MCF 10A (cell line): ENCODE data around the gene GSG1. TPM values are rescaled to one million over a fixed set of nuclear protein-coding genes. Genes with fewer than 3 reads are reported as not detected.

ENCODE experiments used
- BruUV-seq: library from RNA; stranded (reverse); fragments of 400-500 nt; replicated peaks from 2 replicates; lab custom pipeline; 2021; lab: Mats Ljungman, UMichigan
- CTCF ChIA-PET: fragments of 300-600 bp; sonication (Branson Sonifier 250); formaldehyde crosslinking; extraction: SDS; loops from one replicate; lab custom pipeline; 2021; ENCODE audit warnings: antibody characterized with exemption, inconsistent platforms; lab: Yijun Ruan, JAX
- POLR2A ChIA-PET: fragments of 300-600, 350-650 bp; sonication (Branson Sonifier 250); formaldehyde crosslinking; extraction: SDS; loops from one replicate; lab custom pipeline; 2020; ENCODE audit warnings: antibody characterized with exemption, inconsistent platforms; lab: Yijun Ruan, JAX
- DNase-seq: peaks from one replicate; pipeline ENCODE4 v3.0.0-alpha.2; 2018; ENCODE audit not compliant: unreplicated experiment
- H3K27ac Mint-ChIP-seq: one replicate; pipeline ENCODE4 v1.8.0; 2022; ENCODE audit warnings: mild to moderate bottlenecking, low read depth, mixed read lengths; ENCODE audit not compliant: unreplicated experiment
- H3K27me3 Mint-ChIP-seq: one replicate; pipeline ENCODE4 v1.8.0; 2022; ENCODE audit warnings: mixed read lengths; ENCODE audit not compliant: insufficient read depth, unreplicated experiment
- H3K36me3 Mint-ChIP-seq: one replicate; pipeline ENCODE4 v1.8.0; 2022; ENCODE audit warnings: mild to moderate bottlenecking, moderate library complexity, mixed read lengths; ENCODE audit not compliant: insufficient read depth, unreplicated experiment
- H3K4me1 Mint-ChIP-seq: one replicate; pipeline ENCODE4 v1.8.0; 2022; ENCODE audit warnings: mixed read lengths; ENCODE audit not compliant: insufficient read depth, unreplicated experiment
- H3K4me3 Mint-ChIP-seq: one replicate; pipeline ENCODE4 v1.8.0; 2022; ENCODE audit warnings: mild to moderate bottlenecking, moderate library complexity, mixed read lengths; ENCODE audit not compliant: unreplicated experiment
- H3K9me3 Mint-ChIP-seq: one replicate; pipeline ENCODE4 v1.8.0; 2022; ENCODE audit warnings: mixed read lengths; ENCODE audit not compliant: unreplicated experiment
- intact Hi-C: fragments of 100-400 bp; cut with micrococcal nuclease; formaldehyde crosslinking; loops from 2 replicates; pipeline ENCODE4 v1.14.1; 2022
- total RNA-seq: library from RNA; stranded (reverse); gene quantifications from 2 replicates; pipeline ENCODE4 v1.2.3, GENCODE V29; 2022
- TF ChIP-seq, protein P1 (sequence below): fragments of 200-600 bp; IDR thresholded peaks from one replicate; pipeline ENCODE4 v1.8.0; 2022; ENCODE audit warnings: antibody characterized with exemption, mild to moderate bottlenecking; ENCODE audit not compliant: unreplicated experiment

GSG1 gene
- total RNA-seq, 1 experiment from 2014 or later: not detected

DNA sequence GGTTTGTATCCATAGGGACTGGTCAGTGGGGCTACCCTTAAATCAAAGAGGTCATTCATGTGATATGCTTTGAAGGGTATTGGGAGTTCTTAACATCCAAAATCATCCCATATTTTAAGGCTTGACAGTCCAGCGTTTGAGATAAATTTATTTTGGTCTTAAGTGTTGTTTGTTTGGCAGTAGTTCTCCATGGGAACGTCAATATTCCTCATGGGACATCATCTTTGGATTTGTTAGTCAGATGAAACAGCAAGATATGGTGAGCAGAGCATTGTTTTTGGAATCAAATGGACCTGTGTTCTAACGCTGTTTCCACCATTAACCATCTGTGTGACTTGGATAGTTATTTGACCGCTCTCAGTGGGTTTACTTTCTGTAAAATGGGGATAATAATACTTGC, 45.9 kb upstream of the GSG1 start:
- no TSS peak for BruUV-seq
- POLR2A ChIA-PET: no interaction called here
- Mint-ChIP-seq H3K9me3 (no peaks in the 10 kb centered on the region), H3K27ac (no peak overlapping the region), H3K4me3 (no peak overlapping the region), H3K4me1 (peaks cover 11% of the 10 kb centered on the region), H3K36me3 (no peaks in the 10 kb centered on the region), H3K27me3 (no peaks in the 10 kb centered on the region)
- intact Hi-C loops: no loop called here
- TF ChIP-seq, protein P1, sequence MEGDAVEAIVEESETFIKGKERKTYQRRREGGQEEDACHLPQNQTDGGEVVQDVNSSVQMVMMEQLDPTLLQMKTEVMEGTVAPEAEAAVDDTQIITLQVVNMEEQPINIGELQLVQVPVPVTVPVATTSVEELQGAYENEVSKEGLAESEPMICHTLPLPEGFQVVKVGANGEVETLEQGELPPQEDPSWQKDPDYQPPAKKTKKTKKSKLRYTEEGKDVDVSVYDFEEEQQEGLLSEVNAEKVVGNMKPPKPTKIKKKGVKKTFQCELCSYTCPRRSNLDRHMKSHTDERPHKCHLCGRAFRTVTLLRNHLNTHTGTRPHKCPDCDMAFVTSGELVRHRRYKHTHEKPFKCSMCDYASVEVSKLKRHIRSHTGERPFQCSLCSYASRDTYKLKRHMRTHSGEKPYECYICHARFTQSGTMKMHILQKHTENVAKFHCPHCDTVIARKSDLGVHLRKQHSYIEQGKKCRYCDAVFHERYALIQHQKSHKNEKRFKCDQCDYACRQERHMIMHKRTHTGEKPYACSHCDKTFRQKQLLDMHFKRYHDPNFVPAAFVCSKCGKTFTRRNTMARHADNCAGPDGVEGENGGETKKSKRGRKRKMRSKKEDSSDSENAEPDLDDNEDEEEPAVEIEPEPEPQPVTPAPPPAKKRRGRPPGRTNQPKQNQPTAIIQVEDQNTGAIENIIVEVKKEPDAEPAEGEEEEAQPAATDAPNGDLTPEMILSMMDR: no peak
- CTCF ChIA-PET: interaction anchor here (0.6 to 1.7 kb wide), 5 partner anchors 13 to 86 kb away, joined by 3 to 5 read pairs (median 4); no protein-coding TSS in a partner anchor
- no peak for DNase-seq

DNA sequence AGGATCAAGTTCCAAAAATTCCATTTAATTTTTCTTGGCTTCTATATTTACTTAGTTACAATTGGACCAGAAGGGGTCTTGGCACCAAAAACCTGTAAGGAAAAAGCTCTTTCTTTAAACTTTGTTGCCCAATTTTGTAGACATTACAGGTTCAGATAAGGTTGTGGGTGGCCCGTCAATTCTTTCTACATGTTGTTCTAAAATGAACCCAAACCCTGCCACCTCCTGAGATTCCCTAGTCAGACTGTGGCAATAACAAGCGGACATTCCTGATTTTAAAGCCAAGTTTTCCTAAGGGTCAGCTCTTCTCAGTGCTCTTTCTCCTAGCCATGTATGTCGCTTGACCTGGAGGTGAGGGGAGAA, 45.0 kb upstream of the GSG1 start:
- Mint-ChIP-seq H3K9me3 (no peaks in the 10 kb centered on the region), H3K36me3 (no peaks in the 10 kb centered on the region), H3K4me3 (no peak overlapping the region), H3K4me1 (peaks cover 1% of the 10 kb centered on the region), H3K27ac (no peak overlapping the region), H3K27me3 (no peaks in the 10 kb centered on the region)
- ChIA-PET CTCF (interaction anchor here (0.5 to 1.7 kb wide), 6 partner anchors 8 to 311 kb away, joined by 3 to 6 read pairs (median 4); no protein-coding TSS in a partner anchor), POLR2A (interaction anchor here (0.6 kb wide), 1 partner anchor 11 kb away, joined by 3 read pairs; no protein-coding TSS in a partner anchor)
- TF ChIP-seq, protein P1: no peak
- no TSS peak for BruUV-seq
- no peak for DNase-seq
- intact Hi-C loops: no loop called here

- no peaks in the 10 kb centered on the region for H3K36me3 Mint-ChIP-seq
- no peaks in the 10 kb centered on the region for H3K9me3 Mint-ChIP-seq
- DNase-seq: no peak
- no peaks in the 10 kb centered on the region for H3K27me3 Mint-ChIP-seq
- no peak overlapping the region for H3K27ac Mint-ChIP-seq
- ChIA-PET CTCF (interaction anchor here (0.5 to 1.7 kb wide), 5 partner anchors 9 to 310 kb away, joined by 3 to 6 read pairs (median 4); no protein-coding TSS in a partner anchor), POLR2A (no interaction called here)
- TF ChIP-seq, protein P1: no peak
- no peak overlapping the region for H3K4me3 Mint-ChIP-seq
- no peaks in the 10 kb centered on the region for H3K4me1 Mint-ChIP-seq
- no TSS peak for BruUV-seq
- intact Hi-C loops: no loop called here
Observed at GRCh38 chr12:13147688-13148484, 44.4 kb upstream of the GSG1 start.

- no peak for DNase-seq
- BruUV-seq: no TSS peak
- Mint-ChIP-seq H3K27me3 (no peaks in the 10 kb centered on the region), H3K27ac (no peak overlapping the region), H3K4me1 (no peaks in the 10 kb centered on the region), H3K4me3 (no peak overlapping the region), H3K36me3 (no peaks in the 10 kb centered on the region), H3K9me3 (no peaks in the 10 kb centered on the region)
- ChIA-PET POLR2A (no interaction called here), CTCF (interaction anchor here (0.6 kb wide), 1 partner anchor 11 kb away, joined by 3 read pairs; no protein-coding TSS in a partner anchor)
- TF ChIP-seq, protein P1: no peak
- intact Hi-C loops: no loop called here
Observed at GRCh38 chr12:13146336-13146938, 43.0 kb upstream of the GSG1 start.
